ENCODE measurements around the gene FNDC3B.
"Not testable (repeated sequence)": the region's sequence is repeated elsewhere in the genome, so short reads cannot be mapped to it uniquely, and the experiment has no call there.

The FNDC3B gene

DNA sequence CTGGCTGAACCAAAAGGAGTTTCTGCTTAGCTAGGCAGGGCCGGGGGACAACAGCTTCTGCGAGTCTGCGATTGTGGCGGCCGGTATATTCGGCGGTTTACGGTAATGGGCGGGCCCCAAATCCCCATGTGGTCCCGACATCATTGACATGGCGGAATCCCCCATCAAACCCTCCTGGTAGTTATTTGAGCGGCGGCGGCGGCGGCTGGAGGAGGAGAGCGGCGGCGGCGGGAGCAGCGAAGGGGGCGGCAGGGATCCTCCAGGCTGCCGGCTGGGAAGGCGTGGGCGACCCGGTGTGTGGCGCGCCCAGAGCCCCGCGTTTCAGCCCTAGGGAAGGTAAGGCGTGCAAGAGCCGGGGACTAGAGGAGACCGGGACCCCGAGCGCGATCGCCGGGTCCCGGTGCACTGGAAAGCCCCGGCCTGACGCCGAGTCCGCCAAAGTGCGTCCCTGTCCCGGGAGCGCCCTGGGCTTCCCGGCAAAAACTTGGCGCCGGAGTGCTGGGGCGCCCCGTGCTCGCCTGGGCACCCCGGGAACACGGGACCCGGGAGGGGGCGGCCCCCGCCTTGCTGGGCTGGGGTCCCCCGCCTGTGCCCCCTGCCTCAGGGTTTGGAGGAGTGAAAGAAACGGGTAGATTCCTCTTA lies at the start of gene FNDC3B:
Gene FNDC3B (plus strand): TSS at position 143 of the 642 bp plus-strand sequence. CDS start 72,902 bp downstream, outside the sequence.
- TF ChIP-seq, protein P1, sequence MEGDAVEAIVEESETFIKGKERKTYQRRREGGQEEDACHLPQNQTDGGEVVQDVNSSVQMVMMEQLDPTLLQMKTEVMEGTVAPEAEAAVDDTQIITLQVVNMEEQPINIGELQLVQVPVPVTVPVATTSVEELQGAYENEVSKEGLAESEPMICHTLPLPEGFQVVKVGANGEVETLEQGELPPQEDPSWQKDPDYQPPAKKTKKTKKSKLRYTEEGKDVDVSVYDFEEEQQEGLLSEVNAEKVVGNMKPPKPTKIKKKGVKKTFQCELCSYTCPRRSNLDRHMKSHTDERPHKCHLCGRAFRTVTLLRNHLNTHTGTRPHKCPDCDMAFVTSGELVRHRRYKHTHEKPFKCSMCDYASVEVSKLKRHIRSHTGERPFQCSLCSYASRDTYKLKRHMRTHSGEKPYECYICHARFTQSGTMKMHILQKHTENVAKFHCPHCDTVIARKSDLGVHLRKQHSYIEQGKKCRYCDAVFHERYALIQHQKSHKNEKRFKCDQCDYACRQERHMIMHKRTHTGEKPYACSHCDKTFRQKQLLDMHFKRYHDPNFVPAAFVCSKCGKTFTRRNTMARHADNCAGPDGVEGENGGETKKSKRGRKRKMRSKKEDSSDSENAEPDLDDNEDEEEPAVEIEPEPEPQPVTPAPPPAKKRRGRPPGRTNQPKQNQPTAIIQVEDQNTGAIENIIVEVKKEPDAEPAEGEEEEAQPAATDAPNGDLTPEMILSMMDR (IDR thresholded peaks at IDR 0.05; ENCODE audit: insufficient read depth, missing control alignments) = no peak
- FAIRE-seq = no peak
- peak; percentile 54 for DNase-seq (ENCODE audit: insufficient read length, low spot score)

DNA sequence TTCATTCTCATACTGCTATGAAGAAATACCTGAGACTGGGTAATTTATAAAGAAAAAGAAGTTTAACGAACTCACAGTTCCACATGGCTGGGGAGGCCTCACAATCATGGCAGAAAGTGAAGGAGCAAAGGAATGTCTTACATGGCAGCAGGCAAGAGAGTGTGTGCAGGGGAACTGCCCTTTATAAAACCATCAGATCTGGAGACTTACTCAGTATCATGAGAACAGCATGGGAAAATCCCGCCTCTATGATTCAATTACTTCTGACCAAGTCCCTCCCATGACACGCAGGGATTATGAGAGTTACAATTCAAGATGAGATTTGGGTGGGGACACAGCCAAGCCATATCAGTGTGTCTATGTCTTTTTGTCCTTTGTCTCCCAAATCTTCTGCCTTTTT lies 49.1 kb upstream of the FNDC3B start:
- FAIRE-seq; DNase-seq (ENCODE audit: insufficient read length, low spot score): not testable (repeated sequence)

DNA sequence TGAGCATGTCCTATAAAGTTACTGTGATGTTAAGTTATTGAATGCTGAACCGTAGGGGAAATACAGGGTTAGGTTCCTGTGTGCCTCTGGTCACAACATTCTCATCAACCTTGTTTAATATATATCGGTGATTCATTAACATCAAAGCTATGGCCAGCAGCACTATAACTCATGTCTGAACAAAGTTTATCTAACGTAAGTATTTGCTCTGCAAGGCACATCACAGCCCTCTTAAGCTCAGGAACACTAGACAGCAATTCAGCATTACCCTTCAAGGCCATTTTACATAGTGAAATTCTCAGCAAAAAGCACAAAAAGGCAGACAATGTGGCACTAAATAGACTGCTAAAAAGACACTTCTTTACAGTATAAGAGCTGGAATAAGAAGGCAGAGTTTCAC lies 48.2 kb upstream of the FNDC3B start:
- DNase-seq (ENCODE audit: insufficient read length, low spot score) (no peak), FAIRE-seq (no peak)
- TF ChIP-seq, protein P1 (IDR thresholded peaks at IDR 0.05; ENCODE audit: insufficient read depth, missing control alignments) = no peak

DNA sequence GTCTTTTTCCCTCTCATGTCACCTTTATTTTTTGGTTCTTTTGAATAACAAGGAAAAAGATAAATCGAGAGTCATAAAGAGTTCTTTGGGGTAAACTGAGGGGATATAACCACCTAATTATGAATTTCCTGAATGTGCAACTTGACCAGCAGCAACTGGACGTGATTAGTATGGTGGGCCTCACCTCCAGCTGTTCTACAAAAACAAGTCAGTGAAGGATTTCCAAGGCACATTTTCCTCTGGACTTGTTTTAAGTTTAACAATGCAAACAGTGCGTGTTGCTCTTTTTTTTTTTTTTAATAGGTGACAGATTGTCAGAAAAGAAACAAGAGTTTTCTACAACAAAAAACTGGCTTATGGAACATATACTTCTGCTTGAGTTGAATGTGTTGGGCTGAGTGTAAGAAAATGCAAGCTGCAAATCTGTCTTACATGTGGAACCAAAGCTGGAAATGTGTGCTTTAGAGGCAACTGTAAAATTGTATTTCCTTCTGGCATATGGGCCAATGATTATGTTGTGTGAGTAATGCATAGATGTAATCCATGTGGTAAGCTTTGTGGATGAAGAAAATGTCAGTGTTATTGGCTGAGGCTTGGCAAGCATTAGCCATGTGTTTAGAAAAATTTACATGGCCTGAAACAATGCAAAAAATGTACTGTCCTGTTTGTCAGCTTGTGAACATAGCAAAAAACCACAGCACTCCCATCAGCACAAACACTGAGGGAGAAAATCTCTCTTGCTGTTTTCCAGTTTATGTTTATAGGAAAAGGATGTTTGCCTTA lies 44.5 kb upstream of the FNDC3B start:
- TF ChIP-seq, protein P1 (IDR thresholded peaks at IDR 0.05; ENCODE audit: insufficient read depth, missing control alignments) = no peak
- no peak for DNase-seq (ENCODE audit: insufficient read length, low spot score)
- no peak for FAIRE-seq

DNA sequence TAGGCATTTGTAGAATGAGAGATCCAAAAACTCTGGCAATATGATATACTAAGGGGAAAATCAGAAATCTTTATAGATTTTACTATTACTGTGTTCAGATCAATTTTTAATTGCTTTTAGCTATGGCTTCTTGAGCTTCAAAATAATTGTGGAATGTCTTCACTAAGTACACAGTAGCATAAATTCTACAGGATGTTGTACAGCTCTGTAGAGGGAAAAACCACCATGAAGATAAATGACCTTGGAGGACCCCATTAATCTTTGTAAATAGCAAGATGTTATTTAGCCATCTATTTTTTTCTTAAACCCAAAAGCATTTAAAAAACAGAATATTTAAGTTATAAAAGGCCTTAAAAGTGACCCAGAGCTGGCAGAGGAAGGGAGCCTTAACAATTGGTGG lies 43.9 kb upstream of the FNDC3B start:
- FAIRE-seq (peak; percentile 51), DNase-seq (ENCODE audit: insufficient read length, low spot score) (no peak)
- TF ChIP-seq, protein P1 (IDR thresholded peaks at IDR 0.05; ENCODE audit: insufficient read depth, missing control alignments) = no peak

DNA sequence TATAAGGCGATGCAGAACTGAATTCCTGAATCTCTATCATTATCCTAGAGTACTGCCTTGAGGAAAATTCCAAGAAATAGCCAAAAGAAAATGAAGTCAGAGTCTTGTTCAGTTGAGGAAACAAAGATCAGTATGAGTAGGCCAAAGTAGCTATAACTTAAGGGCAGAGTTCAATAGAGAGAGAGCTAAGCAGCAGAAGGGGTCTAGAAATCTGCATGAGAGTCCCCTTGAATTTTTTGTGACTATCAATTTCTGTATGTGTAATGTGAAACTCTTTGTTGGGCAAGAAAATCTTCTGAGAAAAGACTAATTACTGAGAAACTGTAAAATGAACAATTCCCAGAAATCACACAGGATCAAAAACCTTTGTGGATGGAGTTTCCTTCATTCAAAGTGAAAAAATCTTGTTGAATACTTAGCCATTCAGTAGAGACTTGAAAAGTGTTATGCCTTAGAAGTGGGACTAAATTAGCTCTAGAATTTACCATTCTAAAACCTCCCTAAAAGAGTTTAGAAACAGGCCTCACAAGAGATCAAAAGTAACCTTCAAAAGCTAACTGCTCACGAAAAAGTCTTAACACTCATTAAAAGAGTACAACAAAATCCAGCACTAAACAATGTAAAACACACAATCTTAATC lies 43.1 kb upstream of the FNDC3B start:
- TF ChIP-seq, protein P1 (IDR thresholded peaks at IDR 0.05; ENCODE audit: insufficient read depth, missing control alignments) = no peak
- FAIRE-seq = no peak
- DNase-seq (ENCODE audit: insufficient read length, low spot score) = no peak

DNA sequence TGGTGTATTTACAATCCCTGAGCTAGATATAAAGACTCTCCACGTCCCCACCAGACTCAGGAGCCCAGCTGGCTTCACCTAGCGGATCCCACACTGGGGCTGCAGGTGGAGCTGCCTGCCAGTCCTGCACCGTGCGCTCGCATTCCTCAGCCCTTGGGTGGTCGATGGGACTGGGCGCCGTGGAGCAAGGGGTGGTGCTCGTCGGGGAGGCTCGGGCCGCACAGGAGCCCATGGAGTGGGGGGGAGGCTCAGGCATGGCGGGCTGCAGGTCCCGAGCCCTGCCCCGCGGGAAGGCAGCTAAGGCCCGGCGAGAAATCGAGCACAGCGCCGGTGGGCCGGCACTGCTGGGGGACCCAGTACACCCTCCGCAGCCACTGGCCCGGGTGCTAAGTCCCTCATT lies 40.6 kb upstream of the FNDC3B start:
- FAIRE-seq; DNase-seq (ENCODE audit: insufficient read length, low spot score): not testable (repeated sequence)

DNA sequence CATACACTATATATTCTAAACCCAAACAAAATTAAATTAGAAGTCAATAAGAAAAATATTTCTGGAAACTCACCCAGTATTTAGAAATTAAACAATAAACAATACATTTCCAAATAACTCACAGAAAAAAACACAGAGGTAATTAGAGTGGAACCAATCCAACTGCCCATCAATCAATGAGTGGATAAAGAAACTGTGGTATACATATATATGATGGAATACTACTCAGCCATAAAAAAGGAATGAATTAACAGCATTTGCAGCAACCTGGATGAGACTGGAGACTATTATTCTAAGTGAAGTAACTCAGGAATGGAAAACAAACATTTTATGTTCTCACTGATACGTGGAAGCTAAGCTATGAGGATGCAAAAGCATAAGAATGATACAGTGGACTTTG lies 37.8 kb upstream of the FNDC3B start:
- not testable (repeated sequence) for FAIRE-seq; DNase-seq (ENCODE audit: insufficient read length, low spot score)
